ENCODE measurements around the gene HHIPL2. TPM values are rescaled to one million over a fixed set of nuclear protein-coding genes. Genes with fewer than 3 reads are reported as not detected.

The HHIPL2 gene
- total and polyA plus RNA-seq, 2 of the 4 experiments (the other 2 are of a cell fraction) = under 0.01 to 0.12 TPM

DNA sequence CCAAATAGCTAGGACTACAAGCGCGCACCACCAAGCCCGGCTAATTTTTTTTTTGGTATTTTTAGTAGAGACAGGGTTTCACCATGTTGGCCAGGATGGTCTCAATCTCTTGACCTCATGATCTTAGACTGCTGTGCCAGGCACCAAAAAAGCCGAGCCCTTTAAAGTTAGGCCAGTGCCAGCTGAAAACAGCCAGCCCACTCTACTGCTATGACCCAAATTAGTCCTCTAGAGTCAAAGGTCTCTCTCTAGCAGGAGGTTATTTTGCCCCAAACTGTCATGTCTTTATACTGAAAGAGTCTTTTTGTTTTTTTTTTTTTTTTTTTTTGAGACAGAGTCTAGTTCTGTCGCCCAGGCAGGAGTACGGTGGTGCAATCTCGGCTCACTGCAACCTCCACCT is 9.7 kb upstream of the HHIPL2 start:
- Histone ChIP-seq H2BK120ac (ENCODE audit: low read depth, low read length) (no peak overlapping the region), H3K23ac (ENCODE audit: low read depth, low read length) (no peak overlapping the region), H3K4me2 (ENCODE audit: low read depth, low read length) (no peak overlapping the region), H4K20me1 (ENCODE audit: insufficient read depth, low read length) (no peaks in the 10 kb centered on the region), H3K18ac (ENCODE audit: low read depth, low read length) (no peak overlapping the region), H3K9me1 (ENCODE audit: insufficient read depth, low read length) (no peaks in the 10 kb centered on the region; the same call in 1 of the 2 replicates), H3K79me1 (ENCODE audit: low read depth in 1 of 2, low read length in 2 of 2) (no peaks in the 10 kb centered on the region), H2AK5ac (ENCODE audit: low read depth, low read length) (no peak overlapping the region), H4K91ac (ENCODE audit: insufficient read depth, low read depth, low read length) (no peak overlapping the region), H3K9ac (ENCODE audit: low read depth, low read length) (no peak overlapping the region), H2AK9ac (replicated peaks; ENCODE audit: low read depth, low read length, poor library complexity) (no peak overlapping the region), H2BK20ac (ENCODE audit: low read depth, low read length) (no peak overlapping the region), H3K14ac (replicated peaks; ENCODE audit: low read depth, low read length) (no peak overlapping the region), H4K5ac (ENCODE audit: low read depth, low read length) (no peak overlapping the region), H2AFZ (replicated peaks; ENCODE audit: low read length, poor library complexity) (no peak overlapping the region), H3K4me3 (ENCODE audit: insufficient read depth, low read depth, low read length) (no peak overlapping the region), H3K27ac (ENCODE audit: insufficient read depth, low read length) (no peak overlapping the region), H2BK15ac (ENCODE audit: low read depth, low read length) (no peak overlapping the region), H2BK5ac (ENCODE audit: low read depth, low read length, poor library complexity, severe bottlenecking) (no peak overlapping the region), H3K9me3 (ENCODE audit: control insufficient read depth, insufficient read depth, low read length) (no peaks in the 10 kb centered on the region), H3K4me1 (ENCODE audit: control insufficient read depth, insufficient read depth, low read length) (no peaks in the 10 kb centered on the region), H3K4ac (ENCODE audit: low read depth, low read length) (no peak overlapping the region), H4K8ac (ENCODE audit: low read depth in 2 of 2, low read length in 2 of 2) (no peak overlapping the region), H3K27me3 (ENCODE audit: control insufficient read depth, insufficient read depth, low read length) (no peaks in the 10 kb centered on the region), H3K56ac (ENCODE audit: extremely low read depth, insufficient read depth, low read length) (no peak overlapping the region), H3K36me3 (ENCODE audit: control insufficient read depth, insufficient read depth, low read length) (peaks cover 4% of the 10 kb centered on the region)
- DNase-seq = no peak
- dilution Hi-C loops (cut with HindIII; ENCODE audit: low sequenced_read_pairs, unreplicated experiment) (no loop called here), in situ Hi-C loops (cut with MboI; ENCODE audit: low sequenced_read_pairs) (no loop called here), intact Hi-C loops (cut with micrococcal nuclease) (no loop called here)
- WGBS, 2 experiments (ENCODE audit: extremely low coverage in 2 of 2, insufficient read length in 1 of 2) = no CpG with 5 or more reads among the region's 7 CpGs
- no peak for ATAC-seq (ENCODE audit: low read depth)
- POLR2A ChIA-PET (ENCODE audit: unreplicated experiment) = no interaction called here
- BruUV-seq (replicated peaks) = no TSS peak
- CTCF ChIA-PET = interaction anchor here (0.6 kb wide), 1 partner anchor 267 kb away, joined by 5 read pairs; no protein-coding TSS in a partner anchor
- TF ChIP-seq, protein P1, sequence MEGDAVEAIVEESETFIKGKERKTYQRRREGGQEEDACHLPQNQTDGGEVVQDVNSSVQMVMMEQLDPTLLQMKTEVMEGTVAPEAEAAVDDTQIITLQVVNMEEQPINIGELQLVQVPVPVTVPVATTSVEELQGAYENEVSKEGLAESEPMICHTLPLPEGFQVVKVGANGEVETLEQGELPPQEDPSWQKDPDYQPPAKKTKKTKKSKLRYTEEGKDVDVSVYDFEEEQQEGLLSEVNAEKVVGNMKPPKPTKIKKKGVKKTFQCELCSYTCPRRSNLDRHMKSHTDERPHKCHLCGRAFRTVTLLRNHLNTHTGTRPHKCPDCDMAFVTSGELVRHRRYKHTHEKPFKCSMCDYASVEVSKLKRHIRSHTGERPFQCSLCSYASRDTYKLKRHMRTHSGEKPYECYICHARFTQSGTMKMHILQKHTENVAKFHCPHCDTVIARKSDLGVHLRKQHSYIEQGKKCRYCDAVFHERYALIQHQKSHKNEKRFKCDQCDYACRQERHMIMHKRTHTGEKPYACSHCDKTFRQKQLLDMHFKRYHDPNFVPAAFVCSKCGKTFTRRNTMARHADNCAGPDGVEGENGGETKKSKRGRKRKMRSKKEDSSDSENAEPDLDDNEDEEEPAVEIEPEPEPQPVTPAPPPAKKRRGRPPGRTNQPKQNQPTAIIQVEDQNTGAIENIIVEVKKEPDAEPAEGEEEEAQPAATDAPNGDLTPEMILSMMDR (conservative IDR thresholded peaks at IDR 0.05; ENCODE audit: low read depth, low read length) = no peak

Measured in IMR-90 (cell line).